Putamen (tissue), 1 donor: ENCODE measurements around the gene BBX.

Experiments used
- DNase-seq: peaks from one replicate; pipeline ENCODE4 v3.0.0-alpha.2; 2016; ENCODE audit warnings: low spot score

The BBX gene

DNA sequence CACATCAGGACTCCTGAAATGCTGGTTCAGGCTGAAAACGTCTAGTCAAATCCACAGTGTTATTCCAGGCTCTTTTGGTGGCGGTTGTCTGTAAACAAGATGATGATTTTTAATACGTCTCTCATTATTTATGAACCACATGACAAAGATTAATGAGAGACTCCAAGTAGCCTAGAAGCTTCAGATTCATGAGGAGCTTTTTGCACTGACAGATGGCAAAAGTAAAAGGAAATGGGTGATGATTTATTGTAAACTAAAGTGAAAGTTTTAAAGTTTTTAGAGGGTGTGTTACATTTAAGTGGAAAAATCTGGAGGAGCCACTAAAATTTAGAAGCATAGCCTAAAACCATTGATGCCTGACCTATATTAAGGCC, 77.0 kb downstream of the BBX start:
- no peak for DNase-seq

DNA sequence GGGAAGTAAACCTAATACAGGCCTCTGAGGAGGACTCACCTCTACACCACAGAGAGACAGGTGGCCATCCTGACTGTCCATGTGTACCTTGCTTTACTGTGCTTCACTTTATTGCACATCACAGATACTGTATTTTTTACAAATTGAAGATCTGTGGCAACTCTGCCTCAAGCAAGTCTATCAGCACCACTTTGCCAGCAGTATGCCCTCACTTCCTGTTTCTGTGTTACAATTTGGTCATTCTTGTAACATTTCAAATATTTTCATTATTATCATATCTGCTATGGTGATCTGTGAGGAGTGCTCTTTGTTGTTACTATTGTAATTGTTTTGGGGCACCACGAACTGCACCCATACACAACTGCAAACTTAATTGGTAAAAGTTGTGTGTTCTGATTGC, 78.0 kb downstream of the BBX start:
- no peak for DNase-seq

DNA sequence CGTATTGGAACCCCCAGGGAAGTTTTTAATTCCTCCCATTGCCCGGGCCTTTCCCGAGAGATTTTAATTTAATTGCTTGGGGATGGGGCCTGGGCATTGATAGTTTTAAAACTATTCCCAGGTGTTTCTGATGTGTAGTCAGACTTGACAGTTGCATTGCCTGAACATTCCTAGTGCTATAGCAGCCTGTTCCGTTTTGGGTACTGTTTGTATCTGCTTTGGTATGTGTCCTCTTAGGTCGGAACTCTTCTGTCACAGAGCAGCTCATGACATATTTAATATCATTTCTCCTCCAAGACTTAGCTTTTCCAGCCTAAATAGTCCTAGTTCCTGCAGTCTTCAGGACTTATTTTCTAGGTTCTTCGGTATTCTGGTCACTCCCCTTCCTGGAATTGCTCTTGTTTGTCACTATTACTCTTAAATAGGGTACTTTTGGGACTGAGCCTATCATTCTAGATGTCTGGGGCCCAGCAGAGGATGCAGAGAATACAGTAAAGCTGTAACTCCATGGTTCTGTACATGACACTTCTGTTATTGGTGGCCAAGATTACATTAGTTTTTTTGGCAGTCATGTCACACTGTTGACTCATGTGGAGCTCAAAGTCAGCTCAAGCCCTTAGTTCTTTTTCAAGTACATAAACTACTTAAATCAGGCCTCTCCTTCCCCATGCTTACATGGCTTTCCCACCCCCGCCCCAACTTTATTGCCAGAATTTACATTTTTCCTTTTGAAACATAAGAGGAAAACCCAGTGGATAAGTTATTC, 81.5 kb downstream of the BBX start:
- DNase-seq, result no peak

DNA sequence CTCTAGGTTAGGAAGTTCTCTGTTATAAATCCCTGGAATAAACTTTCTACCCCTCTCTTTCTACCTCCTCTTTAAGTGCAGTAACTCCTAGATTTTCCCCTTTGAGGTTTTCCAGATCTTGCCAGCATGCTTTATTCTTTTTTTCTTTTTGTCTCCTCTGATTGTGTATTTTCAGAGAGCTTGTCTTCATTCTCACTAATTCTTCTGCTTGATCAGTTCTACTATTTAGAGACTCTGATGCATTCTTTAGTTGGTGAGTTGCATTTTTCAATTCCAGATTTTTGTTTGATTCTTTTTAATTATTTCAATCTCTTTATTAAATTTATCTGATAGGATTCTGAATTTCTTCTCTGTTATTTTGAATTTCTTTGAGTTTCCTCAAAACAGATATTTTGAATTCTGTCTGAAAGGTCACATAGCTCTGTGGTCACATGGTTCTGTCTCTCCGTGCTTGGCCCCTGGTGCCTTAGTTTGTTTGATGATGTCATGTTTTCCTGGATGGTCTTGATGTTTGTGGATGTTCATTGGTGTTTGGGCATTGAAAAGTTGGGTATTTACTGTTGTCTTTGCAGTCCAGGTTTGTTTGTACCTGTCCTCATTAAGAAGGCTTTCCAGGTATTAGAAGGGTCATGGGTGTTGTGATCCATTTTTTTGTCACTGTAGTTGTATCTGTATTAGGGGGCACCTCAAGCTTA, 89.2 kb downstream of the BBX start:
- no peak for DNase-seq

DNA sequence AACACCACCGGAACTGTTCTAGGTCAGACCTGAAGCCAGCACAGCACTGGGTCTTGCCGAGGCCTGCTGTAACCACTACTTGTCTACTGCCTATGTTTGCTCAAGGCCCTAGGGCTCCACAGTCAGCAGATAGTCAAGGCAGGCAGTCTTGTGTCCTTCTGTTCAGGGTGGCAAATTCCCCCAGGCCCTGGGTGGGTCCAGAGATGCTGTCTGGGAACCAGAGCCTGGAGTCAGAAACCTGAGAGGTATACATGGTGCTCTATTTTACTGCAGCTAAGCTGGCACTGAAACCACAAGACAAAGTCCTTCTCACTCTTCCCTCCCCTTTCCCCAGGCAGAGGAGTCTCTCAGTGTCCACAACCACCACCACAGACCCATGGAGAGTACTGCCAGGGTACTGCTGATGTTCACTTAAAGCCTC, 89.9 kb downstream of the BBX start:
- DNase-seq, result no peak

DNA sequence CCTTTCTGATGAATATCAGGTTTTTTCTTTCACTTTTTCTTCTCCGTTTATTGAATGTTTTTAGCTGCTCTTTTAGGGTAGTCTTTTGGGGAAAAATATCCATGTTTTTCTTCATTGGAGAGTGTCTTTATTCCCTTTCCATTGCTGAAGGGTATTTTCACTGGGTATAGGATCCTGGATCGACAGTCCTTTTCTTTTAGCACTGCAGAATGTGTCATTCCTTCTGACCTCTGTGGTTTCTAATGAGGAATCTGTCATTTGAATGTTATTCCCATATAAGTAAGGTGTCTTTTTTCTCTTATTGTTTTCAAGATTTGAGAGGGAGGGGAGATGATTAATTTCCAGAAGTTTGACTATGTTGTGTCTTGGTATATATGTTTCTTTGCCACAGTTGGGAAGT, 96.8 kb downstream of the BBX start:
- no peak for DNase-seq

DNA sequence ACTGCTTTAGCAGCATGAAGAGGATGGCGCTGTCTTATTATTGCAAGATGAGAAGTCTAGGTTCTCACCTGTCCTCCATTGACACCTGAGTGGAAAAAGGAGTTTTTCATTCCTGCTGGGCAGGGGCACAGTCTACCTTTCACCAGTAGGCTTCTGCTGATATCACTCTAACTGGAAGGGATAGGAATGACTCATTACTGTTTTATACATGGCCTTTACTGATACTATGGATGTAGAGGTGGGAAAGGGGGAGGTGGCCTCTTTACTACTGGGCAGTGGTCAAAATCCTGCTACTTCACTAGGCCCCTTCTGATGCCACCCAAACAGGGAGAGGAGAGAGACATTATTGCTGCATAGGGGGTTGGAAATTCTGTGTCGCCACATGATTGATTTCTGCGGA, 97.8 kb downstream of the BBX start:
- DNase-seq, result no peak

DNA sequence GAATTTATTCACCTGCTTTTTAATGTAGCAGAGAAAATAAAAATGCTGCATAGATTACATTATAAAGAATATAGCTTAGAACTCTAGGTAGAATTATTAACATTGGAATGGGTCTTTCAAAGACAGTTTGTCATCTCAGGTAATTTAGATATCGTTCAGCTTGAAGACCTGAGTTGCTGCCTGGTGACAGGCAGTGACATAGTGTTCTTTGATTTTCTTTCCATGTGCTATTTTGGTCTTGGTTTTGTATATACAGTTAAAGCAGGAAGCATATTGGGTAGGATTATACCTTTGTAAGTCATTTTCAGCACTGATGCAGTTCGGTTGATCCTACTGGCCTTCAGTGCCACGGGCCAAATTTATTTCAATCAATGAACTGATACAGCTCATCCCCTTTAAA, 98.7 kb downstream of the BBX start:
- no peak for DNase-seq

DNA sequence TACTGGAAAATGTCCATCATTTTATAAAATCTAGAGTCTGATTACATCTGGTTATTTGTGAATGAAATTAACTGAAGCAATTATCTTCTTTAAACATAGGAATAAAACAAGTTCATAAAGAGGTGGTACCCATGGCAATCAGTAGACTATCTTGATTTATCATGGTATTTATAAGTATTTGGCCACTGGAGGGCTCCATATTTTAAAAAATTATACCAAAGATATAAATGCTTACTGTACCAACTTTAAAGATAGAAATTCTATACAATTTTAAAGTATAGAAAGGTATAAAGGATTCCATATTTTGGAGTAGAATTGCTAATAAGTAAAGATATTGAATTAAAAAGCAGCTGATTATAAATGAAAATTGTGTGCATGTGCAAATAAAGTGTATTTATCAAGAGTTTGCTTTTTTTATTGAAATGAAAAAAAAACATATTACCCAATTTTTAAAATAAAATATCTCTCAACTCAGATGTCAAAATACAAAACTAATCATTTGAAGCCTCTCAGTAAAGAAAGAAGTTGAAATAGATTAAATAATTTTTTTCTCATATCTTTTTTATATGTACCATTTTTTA, 105.3 kb downstream of the BBX start:
- no peak for DNase-seq

DNA sequence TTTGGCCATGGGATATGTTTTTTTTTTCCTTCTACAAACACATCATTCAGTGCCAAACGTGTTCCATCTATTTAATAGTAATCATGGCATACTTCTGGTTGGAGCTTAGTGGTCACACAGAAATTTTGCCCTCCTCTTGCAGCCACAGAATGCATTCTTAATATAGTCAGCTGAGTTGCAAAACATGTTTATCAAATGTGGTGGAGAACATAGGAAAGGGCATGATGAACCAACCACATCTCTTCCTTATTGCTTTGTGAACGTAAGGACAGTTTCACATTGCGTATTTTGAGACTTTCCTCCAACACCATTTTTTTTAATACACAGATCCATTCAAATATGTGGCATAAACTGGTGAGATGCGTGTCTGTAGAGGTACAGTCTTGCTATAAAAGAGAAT, 106.8 kb downstream of the BBX start:
- DNase-seq, result no peak

DNA sequence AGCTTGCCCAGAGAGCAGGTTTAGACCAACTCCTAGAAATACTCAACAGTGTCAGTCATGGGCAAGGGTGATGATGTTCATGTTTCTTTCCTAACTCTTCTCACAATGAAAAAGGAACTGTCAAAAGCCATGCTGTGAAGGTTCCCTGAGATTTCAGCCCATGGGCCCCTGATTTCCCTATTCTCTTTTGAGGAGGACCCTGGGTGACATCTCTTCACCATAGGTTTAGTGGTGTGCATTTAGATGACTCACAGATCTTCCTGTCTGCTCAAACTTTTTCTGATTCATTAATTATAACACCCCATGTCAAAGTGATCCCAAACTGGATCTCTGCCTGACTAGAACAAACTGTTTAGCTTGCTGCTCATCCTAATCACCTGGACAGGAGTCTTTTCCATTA, 108.0 kb downstream of the BBX start:
- DNase-seq, result no peak

DNA sequence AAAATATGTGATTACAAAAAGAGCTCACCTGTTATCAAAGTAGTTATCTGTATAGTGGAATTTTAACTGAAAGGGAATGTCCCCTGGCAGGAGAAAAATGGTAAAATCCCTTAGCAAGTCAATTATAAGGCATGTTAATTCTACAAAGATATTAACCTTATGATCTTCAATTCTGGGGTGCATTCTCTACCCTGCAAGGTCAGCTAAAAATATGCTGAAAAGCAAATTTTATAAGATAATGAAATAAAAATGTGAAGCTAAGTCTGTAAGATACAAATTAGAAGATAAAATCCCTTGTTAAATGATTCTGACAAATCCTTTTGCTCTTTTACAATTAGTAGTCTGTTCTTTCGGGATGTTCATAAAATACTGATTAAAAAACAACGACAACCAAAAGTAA, 109.8 kb downstream of the BBX start:
- DNase-seq, result no peak

DNA sequence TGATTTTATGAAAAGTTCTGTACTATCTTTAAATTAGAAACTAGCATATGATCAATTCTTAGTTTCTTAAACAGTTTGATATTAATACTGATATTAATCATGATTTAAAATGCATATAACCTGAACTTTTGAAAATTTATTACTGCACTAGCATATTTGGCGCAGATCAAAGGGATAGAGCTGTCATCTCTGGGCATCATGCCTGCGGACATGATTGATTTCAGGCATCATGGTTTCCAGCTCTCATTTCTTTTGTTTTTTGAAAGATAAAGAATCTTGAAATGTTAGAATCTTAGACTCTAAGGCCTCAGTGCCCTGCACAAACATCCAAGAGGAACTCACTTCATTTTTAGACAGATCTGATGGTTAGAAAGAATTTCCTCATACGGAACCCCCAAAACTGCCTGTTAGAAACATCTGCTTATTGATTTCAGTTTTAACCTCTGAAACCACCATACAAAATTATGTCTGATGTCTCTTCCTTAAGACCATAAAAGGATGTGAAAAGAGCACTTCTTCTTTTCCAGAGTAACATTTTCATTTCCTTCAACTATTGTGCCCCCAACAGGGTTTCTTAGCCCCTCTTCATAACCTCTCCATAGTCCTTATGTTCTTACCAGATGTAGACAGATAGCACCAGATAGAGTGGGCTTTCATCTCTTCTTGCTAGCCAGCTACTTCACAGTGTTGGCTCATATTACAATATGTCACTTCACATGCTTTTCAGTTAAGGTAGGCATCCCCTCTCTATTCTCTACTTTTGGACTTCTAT, 110.8 kb downstream of the BBX start:
- no peak for DNase-seq

DNA sequence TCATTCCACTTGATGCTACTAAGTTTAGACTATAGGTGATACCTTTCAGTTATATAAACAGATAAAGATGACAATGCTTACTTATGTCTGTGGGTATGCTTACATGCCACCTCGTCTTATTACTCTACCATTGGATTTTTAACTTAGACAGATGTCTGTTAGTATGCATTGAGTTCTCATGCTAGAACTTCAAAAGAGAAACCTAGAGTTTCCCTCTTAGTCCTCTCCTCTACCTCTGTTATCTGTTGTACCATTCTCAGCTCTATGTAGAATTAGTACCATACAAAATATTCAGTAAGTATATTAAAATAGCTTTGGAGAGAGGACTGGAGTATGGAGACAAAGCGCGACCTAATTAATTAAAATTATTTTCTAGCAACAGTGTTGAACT, 111.3 kb downstream of the BBX start:
- DNase-seq, result no peak

DNA sequence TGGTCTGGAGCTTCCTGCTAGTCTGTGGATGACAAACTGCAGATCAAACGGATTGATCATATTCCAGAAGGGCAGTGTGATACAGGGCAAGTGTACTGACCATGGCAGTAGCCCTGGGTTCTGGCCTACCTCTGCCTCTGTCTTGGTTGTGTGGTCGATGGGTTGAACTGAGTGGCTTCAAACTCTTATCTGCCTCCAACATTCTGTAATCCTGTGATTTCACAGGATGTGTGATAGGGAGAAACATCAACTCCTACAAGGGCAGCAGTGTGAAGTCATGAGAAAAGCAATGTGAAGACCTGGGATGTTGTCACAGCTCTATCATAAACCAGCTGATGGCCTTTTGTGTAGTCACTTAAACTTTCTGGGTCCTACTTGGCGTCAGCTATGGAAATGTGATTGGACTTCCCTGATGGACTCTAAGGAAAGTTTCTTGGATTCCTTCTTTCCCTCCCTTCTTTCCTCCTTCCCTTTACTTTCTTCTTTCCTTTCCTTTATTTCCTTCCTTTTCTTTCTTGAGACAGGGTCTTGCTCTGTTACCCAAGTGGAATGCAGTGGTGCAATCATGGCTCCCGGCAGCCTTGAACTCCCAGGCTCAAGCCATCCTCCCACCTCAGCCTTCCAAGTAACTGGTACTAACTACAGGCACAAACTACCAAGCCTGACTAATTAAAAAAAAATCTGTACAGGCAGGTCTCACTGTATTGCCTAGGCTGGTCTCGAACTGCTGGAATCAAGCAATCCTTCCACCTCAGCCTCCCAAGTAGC, 114.8 kb downstream of the BBX start:
- DNase-seq, result no peak

DNA sequence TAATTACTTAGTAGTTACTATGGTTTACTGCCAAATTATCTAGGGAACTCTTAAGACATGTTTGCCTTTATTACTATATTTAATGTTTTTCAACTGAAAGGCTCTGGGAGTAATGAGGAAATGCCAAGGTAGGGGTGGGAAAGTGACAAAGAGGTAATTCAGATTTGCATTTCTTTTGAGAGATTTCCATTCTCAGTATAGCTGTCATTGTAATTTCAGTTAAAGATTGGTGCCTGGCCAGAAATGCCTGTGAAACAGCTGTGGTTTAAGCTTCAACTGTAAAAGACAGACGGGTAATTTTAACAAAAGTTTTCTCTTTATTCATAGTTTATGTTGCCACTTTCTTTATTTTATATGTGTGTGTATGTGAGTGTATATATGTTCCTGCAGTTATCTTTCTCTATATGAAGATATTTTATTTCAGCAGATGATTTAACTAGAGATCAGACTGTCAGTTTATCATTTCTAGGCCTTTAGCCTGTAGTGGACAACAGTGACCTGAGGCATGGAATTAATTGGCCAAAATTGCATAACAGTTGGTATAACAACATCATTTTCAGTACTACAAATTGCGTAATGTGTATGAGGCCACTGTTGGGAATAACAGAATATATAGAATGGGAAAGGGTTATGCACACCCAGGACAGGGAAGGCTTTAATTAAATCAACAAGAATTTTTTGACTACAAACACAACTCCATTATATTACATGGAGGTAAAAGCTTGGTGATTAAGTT, 119.0 kb downstream of the BBX start:
- no peak for DNase-seq

DNA sequence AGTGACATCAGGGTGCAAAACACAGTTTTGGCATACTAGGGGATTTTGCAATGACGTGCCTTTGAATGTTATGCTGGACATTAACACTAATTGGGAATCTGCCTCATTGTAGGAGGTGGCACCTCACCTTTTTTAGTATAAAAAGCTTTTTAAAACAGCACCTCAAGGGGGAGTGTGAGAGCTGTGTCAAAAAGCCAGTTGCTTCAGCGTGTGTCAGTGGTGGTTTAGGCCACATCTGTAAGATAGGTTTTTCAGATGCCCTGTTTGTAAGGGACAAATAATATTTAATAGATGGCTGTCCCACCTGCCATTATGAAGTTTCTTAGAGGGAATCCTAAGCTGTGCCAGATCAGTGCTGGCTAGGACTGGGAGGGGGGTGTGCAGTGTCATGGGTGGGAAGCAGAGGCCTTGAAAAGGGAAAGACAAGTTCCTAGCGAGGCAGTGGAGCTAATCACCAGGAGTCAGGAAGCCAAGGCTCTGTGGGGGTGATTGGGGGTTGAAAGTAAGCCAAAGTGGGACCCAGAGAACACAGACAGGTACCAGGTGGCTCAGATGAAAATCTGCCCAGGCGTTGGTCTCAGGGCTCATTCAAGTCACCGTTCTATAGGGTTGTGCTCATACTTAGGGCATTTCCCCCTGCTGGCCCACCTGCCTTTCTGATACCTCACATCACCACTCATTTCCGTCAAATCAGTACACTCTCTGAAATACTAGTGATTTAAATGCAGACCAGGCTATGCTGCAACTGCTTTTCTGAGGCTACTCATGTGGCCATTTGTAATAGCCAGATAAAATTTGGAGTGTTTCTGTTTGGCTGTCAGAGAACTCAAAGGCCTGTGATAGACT, 120.5 kb downstream of the BBX start:
- DNase-seq, result no peak

DNA sequence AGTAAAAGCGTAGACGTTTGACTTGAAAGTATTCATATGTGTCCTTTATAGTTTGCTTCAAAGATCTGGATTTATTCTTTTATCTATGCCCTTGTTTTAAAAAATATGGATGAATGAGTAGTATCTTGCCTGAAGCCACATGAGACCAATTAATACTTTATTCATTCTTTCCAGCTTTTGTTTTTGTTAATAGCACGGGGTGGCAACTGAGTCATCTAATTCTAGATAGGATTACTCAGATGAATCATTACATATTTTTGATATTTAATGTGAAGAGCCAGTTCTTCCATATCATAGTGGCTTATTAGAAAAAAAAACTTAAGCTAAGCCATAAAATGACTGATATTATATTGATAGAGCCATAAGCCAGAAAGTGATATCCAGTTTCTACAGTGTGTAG, 121.9 kb downstream of the BBX start:
- DNase-seq, result no peak

DNA sequence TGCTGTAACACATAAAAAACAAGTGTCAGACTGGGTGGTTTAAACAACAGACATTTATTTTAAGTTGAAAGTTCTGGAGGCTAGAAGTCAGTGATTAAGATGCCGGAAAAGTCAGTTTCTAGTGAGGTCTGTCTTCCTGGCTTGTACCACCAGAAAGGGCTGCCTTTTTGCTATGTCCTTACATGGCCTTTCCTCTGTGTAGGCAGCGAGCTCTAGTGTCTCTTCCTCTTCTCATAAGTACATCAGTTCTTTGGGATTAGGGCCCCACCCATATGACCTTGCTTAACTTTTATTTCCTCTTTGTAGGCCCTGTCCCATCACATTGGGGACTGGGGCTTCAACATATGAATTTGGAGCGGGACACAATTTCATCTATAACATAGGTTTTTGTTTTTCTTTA, 128.0 kb downstream of the BBX start:
- DNase-seq, result no peak

DNA sequence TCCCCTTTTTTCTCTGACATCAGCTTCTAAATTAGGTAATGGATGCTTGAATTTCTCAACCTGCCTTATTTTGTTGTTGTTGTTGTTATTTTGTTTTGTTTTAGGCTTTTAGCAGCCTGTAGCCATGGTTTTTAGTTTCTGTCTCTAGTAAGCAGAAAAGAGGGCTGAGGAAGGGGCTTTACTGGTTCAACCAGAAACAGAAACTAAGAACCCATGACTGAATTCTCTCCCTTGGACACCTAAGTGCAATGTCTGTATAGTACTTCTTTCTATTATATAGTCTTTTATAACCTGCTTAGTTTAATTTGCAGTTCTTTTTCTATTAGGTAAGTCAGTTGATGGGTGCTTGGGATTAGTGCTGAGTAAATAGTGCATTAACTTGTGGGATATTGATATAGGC, 129.0 kb downstream of the BBX start:
- no peak for DNase-seq
